Right atrium auricular region (tissue), 2 donors: Measurements from ENCODE around the gene EBF3. TPM values are rescaled to one million over a fixed set of nuclear protein-coding genes. Genes with fewer than 3 reads are reported as not detected.

Experiments
- DNase-seq: peaks from one replicate; pipeline ENCODE4 v3.0.0-alpha.2; 2019; ENCODE audit warnings: low spot score
- H3K27ac ChIP-seq, 2 donors: fragments of 200-600 bp; sonication (generic); 1 replicate in 1 of 2; 2 replicates in 1 of 2; pipeline ENCODE4 v1.5.1; 2016 to 2019
- H3K27me3 ChIP-seq, 2 donors: fragments of 200-600 bp; sonication (generic); one replicate each; pipeline versions ENCODE4 v1.5.1 to v1.6.0; 2017 to 2019
- H3K36me3 ChIP-seq: fragments of 200-600 bp; sonication (generic); one replicate; pipeline ENCODE4 v1.5.1; 2016
- H3K4me1 ChIP-seq, 2 donors: fragments of 200-600 bp; sonication (generic); one replicate each; pipeline versions ENCODE4 v1.5.1 to v1.6.0; 2017 to 2019
- H3K4me3 ChIP-seq, 2 donors: fragments of 200-600 bp; sonication (generic); 1 replicate in 1 of 2; 2 replicates in 1 of 2; pipeline ENCODE4 v1.5.1; 2017 to 2019; ENCODE audit warnings: mild to moderate bottlenecking in 1 of 2, moderate library complexity in 1 of 2
- H3K9me3 ChIP-seq, 2 donors: fragments of 200-600 bp; sonication (generic); one replicate each; pipeline ENCODE4 v1.5.1; 2019
- CTCF ChIP-seq, 2 donors: fragments of 200-600 bp; sonication (generic); IDR thresholded peaks; one replicate each; pipeline ENCODE4 v1.5.1; 2019; ENCODE audit warnings: antibody characterized with exemption in 2 of 2
- total RNA-seq, 2 donors: library from RNA; depleted of rRNA; stranded (reverse); fragments of >200 nt; gene quantifications; one replicate each; pipeline ENCODE4 v1.1.0, GENCODE V29; 2016

Gene EBF3
- total RNA-seq, 2 donors from 2014 or later = 5.8 to 6.9 TPM

- peaks cover 0 to 10% of the 10 kb centered on the region in 2 donors for H3K4me1 ChIP-seq
- no peaks in the 10 kb centered on the region for H3K36me3 ChIP-seq
Measured at GRCh38 chr10:129878835-129879234, 85.2 kb downstream of the EBF3 start.

GRCh38 chr10:129877773-129878371, 86.2 kb downstream of the EBF3 start:
- peak; percentile 33 to 63 for TF ChIP-seq CTCF (IDR thresholded peaks at IDR 0.05)
- Histone ChIP-seq H3K36me3 (peaks cover 4% of the 10 kb centered on the region), H3K9me3 (no peaks in the 10 kb centered on the region), H3K4me1 (peaks cover 0 to 10% of the 10 kb centered on the region in 2 donors), H3K27me3 (no peaks in the 10 kb centered on the region), H3K4me3 (no peak overlapping the region), H3K27ac (no peak overlapping the region)
- DNase-seq = no peak

More at GRCh38 chr10:129878835-129879234, 85.2 kb downstream of the EBF3 start:
- Histone ChIP-seq H3K4me3 (no peak overlapping the region), H3K9me3 (no peaks in the 10 kb centered on the region), H3K27me3 (no peaks in the 10 kb centered on the region), H3K27ac (no peak overlapping the region)
- no peak for TF ChIP-seq CTCF (IDR thresholded peaks at IDR 0.05)
- DNase-seq = no peak

GRCh38 chr10:129876838-129877237, 87.2 kb downstream of the EBF3 start:
- H3K36me3 ChIP-seq = peaks cover 6% of the 10 kb centered on the region
- H3K4me1 ChIP-seq = no peaks in the 10 kb centered on the region
- no peak for TF ChIP-seq CTCF (IDR thresholded peaks at IDR 0.05)
- no peak overlapping the region for H3K27ac ChIP-seq
- DNase-seq = no peak
- H3K4me3 ChIP-seq = no peak overlapping the region
- H3K27me3 ChIP-seq = no peaks in the 10 kb centered on the region
- no peaks in the 10 kb centered on the region for H3K9me3 ChIP-seq

GRCh38 chr10:129875993-129876726, 87.9 kb downstream of the EBF3 start:
- H3K36me3 ChIP-seq = peaks cover 6% of the 10 kb centered on the region
- no peaks in the 10 kb centered on the region for H3K4me1 ChIP-seq
- H3K27me3 ChIP-seq = no peaks in the 10 kb centered on the region
- H3K27ac ChIP-seq = no peak overlapping the region
- H3K4me3 ChIP-seq = no peak overlapping the region
- no peaks in the 10 kb centered on the region for H3K9me3 ChIP-seq
- DNase-seq = no peak
- no peak for TF ChIP-seq CTCF (IDR thresholded peaks at IDR 0.05)

- Histone ChIP-seq H3K36me3 (peaks cover 6% of the 10 kb centered on the region), H3K4me1 (no peaks in the 10 kb centered on the region), H3K4me3 (no peak overlapping the region), H3K9me3 (no peaks in the 10 kb centered on the region), H3K27me3 (no peaks in the 10 kb centered on the region), H3K27ac (no peak overlapping the region)
- DNase-seq = no peak
- TF ChIP-seq CTCF (IDR thresholded peaks at IDR 0.05) = no peak
Measured at GRCh38 chr10:129873351-129873750, 90.7 kb downstream of the EBF3 start.
